Suppressor macrophage (primary cell): ENCODE measurements around the gene TRPM4.
"Not testable (repeated sequence)": the region's sequence is repeated elsewhere in the genome, so short reads cannot be mapped to it uniquely, and the experiment has no call there.

Experiments used
- DNase-seq, 4 experiments: peaks; one replicate each; pipeline ENCODE4 v3.0.0-alpha.2; 2020 to 2022

Gene TRPM4

DNA sequence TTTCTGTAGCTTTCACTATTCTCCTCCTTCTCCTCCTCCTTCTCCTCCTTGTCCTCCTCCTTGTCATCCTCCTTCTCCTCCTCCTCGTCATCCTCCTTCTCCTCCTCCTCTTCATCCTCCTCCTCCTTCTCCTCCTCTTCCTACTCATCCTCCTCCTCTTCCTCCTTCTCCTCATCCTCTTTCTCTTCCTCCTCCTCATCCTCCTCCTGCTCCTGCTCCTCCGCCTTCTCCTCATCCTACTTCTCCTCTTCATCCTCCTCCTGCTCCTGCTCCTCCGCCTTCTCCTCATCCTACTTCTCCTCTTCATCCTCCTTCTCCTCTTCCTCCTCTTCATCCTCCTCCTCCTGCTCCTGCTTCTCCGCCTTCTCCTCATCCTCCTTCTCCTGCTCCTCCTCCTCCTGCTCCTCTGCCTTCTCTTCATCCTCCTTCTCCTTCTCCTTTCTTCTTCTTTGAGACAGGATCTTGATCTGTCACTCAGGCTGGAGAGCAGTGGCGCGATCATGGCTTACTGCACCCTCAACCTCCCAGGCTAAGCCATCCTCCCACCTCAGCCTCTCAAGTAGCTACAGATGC lies 36.3 kb downstream of the TRPM4 start:
- no peak for DNase-seq

DNA sequence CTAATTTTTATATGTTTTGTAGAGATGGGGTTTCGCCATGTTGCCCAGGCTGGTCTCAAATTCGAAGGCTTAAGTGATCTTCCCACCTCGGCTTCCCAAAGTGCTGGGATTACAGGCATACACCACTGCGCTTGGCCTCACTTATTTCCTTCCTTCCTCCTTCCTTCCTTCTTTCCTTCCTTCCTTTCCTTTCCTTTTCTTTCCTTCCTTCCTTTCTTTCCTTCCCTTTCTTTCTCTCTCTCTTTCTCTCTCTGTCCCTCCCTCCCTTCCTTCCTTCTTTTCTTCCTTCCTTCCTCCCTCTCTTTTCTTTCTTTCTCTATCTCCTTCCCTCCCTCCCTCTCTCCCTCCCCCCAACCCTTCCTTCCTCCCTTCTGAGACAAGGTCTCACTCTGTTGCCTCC lies 36.8 kb downstream of the TRPM4 start:
- DNase-seq = no peak

DNA sequence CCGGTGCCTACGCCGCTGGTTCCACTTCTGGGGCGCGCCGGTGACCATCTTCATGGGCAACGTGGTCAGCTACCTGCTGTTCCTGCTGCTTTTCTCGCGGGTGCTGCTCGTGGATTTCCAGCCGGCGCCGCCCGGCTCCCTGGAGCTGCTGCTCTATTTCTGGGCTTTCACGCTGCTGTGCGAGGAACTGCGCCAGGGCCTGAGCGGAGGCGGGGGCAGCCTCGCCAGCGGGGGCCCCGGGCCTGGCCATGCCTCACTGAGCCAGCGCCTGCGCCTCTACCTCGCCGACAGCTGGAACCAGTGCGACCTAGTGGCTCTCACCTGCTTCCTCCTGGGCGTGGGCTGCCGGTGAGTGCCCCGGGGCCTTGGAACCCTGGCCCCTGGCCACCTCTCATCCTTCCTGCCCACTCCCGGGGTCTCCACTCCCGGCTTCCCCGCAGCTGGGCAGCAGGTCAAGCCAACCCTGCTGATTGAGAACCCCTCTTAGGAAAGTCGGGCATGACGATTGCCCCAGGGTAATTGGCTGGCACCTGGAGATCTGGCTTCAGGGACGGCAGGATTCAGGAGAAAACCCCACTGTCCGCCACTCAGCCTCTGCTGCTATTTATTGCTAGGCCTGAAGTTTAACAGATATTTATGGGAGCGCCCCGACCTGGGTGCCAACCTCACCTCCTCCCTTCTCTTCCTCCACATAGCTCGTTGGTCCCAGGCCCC lies 39.1 kb downstream of the TRPM4 start:
- no peak for DNase-seq

DNA sequence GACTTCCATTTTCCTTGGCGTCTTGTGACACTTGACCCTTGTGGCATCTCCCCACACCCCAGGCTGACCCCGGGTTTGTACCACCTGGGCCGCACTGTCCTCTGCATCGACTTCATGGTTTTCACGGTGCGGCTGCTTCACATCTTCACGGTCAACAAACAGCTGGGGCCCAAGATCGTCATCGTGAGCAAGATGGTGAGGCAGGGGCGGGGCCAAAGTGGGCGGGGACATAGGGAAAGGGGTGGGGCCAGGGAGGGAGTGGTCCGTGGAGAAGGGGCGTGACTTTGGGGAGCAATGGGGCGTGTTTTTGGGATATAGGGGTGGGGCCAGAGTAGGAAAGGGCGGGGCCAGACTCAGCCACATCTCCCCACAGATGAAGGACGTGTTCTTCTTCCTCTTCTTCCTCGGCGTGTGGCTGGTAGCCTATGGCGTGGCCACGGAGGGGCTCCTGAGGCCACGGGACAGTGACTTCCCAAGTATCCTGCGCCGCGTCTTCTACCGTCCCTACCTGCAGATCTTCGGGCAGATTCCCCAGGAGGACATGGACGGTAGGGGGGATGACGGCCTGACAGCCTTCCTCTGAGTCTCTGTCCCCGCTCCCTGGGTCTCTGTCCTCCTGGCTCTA lies 42.8 kb downstream of the TRPM4 start:
- peak in 2 of 4 experiments; percentile 8 to 22 for DNase-seq

DNA sequence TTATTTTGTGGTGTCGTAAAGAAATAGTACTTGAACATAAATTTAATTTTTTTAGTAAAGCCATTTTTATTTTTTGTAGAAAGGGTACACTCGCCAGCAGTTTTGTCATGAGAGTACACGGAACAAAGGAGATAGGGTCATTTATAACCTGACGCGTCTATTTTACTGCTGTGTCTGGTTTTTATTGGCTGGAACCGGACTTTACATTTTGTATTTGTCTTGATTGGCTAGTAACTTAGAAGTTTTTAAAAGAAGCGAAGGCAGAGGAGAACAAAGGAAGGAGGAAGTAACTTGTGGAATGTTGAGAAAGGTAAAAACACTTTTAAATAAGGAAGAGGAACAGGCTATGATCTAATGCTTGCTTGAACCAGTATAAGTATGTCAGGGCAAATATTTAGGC lies 43.5 kb downstream of the TRPM4 start:
- peak in 1 of 4 experiments; percentile 21 for DNase-seq

DNA sequence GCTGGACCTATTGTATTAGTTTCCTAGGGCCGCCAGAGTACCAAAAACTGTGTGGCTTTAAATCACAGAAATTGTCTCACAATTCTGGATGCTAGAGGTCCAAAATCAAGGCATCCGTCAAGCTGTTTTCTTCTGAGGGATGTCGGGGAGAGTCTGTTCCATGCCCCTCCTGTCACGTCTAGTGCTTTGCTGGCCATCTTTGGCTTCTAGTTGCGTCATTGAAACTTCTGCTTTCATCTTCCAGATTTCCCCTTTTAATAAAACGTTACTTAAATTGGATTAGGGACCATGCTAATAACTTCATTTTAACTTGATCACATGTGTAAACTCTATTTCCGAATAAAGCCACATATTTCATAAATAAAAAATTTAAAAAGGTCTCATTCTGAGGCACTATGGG lies 47.5 kb downstream of the TRPM4 start:
- DNase-seq = peak; percentile 66 to 84 (median 79)

DNA sequence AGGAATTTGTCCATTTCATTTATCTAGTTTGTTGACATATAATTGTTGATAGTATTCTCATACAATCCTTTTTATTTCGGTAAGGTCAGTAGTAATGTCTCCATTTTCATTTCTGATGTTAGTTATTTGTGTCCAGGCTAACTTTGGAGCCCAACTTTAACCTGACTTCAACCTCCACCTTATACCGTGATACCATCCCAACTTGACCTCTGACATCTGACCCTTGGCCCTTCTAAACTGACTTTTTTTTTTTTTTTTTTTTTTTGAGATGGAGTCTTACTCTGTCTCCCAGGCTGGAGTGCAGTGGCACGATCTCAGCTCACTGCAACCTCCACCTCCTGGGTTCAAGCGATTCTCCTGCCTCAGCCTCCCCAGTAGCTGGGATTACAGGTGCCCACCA lies 51.9 kb downstream of the TRPM4 start:
- not testable (repeated sequence) for DNase-seq

DNA sequence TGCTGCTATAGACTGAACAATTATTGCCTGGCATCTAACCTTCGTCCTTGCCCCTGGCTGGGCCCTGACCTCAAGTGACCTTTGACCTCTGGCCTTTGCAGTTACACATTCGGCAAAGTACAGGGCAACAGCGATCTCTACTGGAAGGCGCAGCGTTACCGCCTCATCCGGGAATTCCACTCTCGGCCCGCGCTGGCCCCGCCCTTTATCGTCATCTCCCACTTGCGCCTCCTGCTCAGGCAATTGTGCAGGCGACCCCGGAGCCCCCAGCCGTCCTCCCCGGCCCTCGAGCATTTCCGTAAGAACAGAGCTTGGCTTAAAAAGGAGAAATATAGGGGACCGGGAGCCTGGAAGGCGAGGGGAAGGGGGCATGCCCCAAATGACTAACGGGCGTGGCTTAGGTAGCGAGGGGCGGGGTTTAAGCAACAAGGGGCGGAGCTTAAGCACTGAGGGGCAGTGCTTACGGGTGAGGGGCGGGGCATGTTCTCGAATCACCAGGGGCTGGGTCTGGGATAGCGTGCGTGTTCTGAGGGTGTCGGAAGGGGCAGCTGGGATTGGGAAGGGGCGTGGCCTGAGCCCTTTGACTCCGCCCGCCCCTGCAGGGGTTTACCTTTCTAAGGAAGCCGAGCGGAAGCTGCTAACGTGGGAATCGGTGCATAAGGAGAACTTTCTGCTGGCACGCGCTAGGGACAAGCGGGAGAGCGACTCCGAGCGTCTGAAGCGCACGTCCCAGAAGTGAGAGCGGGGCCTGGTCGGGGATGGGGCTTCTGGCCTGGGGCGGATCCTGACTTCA lies 52.7 kb downstream of the TRPM4 start:
- peak; percentile 27 to 68 (median 36) for DNase-seq

DNA sequence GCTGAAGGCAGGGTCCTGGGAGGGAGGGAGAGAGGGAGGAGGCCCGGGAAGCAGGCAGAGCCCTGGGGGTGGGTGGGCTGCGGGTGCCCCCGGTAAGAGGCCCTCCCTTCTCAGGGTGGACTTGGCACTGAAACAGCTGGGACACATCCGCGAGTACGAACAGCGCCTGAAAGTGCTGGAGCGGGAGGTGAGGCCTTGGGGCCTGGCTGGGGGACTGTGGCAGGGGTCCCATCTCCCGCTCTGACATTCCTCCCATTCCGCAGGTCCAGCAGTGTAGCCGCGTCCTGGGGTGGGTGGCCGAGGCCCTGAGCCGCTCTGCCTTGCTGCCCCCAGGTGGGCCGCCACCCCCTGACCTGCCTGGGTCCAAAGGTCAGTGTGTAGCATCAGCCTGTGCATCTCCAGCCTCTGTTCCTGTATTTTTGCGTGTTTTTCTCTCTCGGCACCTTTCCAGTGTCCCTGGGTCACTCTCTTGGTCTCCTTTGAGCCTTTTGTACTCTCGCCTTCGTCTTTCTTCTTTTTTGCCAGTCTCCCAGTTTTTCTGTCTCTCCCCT lies 53.4 kb downstream of the TRPM4 start:
- DNase-seq = no peak

DNA sequence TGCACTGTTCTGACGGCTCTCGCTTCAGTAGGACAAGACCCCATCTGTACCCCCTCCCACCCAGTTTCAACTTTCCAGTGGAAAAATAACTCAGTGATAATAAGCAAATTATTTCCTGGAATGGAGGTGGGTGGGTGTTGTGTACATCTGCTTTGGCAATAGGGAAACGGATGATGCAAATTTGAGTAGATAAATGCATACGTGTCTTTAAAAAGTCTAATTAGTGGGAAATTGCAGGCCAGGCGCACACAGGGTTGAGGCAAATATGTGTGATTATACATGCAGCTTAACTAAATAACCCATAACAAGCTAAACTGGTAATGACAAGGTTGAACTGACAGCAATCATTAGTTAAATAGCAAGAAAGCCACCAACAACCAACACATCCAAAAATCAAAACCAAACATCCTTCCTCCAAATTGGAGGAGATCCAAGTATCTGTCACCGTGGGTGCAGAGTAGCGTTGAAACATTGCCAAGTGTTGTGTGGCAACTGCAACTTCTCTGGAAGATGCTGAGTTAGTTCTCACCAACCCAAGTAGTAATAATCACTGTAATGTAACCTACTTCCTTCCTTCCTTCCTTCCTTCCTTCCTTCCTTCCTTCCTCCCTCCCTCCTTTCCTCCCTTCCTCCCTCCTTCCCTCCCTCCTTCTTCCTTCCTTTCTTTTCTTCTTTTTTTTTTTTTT lies 54.6 kb downstream of the TRPM4 start:
- peak; percentile 28 to 70 (median 61) for DNase-seq

DNA sequence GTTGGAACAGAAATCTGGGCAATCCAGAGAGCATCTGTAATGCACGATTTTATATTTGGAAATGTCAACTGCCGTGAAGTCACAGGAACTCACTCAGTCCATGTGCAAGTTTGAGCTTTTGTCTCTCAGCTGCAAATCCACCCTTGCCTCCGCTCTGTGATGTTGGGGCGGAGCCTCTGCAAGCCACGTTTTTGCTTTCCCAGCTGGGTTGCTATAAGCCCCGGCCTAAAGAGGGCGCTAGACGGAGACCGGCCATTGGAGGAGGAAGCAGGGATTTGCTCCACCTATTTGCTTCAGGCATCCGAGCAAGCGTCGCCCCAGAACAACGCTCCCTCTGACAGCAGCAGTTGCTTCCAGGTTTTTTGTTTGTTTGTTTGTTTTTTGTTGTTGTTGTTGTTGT lies 56.2 kb downstream of the TRPM4 start:
- DNase-seq = peak in 1 of 4 experiments; percentile 17

DNA sequence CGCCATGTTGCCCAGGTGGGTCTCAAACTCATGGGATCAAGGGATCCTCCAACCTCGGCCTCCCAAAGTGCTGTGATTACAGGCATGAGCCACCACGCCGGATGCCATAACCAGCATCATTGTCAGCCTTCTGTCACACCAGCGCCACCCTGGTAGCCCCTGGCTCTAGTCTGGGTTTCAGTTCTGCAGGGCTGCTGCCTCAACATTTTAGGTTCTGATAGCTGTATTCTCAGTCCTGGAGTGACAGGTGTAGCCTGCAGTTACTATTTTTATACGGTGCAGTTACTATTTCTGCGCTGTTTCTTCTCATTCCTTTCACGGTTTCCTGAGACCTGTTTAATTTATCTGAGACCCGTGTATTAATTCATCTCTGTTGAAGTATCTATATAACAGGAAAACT lies 57.1 kb downstream of the TRPM4 start:
- no peak for DNase-seq

DNA sequence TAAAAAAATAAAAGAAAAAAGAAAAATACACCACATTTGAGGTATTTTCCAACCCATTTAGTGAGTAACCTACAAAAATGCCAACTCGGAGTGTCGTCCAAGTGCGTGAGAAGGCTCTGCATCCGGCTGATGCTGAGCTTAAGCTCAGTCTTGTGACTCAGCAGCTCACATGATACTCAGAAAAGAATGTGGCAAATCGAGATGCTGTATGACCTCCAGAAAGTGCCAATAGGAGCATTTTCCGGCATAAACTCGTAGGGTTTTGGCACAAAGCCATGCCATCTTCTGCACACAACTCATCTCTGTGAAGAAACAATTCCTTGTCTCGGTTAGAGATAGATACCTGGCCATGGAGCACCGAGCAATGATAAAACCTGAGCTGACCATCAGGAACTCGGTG lies 58.5 kb downstream of the TRPM4 start:
- peak in 1 of 4 experiments; percentile 11 for DNase-seq

DNA sequence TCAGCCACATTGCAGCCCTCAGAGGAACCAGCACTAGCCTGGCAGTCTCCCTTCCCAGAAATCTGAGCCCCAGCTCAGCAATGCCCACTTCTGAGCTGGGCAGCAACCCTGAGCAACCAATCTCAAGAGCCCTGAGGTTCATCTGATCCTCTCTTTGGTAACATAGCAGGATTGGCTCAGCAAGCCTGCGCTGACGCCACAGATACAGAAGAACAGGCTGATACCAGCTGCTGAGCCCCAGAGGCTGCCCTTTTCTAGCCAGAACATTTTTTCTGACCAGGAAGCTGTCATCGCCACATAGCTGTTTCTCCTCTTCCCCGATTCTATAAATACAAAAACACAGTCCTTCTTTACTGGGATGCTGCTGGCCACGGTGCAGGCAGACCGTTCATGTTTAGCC lies 59.8 kb downstream of the TRPM4 start:
- DNase-seq = no peak

DNA sequence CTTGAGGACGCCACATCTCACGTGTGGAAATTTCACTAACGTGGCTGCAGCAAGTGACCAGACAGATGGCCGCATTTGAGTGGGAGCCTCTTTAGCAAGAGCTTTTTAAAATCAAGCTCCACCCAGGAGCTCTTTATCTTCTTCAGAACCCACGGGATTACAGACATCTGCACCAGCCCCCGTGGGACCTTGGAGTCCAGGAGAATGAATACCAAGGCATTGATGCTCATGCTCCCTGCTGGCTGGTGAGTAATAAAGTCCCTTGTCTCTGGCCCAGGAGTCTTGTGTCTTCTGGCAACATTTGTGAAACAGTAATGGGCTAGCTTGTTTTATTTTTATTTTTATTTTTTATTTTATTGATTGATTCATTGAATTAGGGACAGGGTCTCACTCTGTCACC lies 64.4 kb downstream of the TRPM4 start:
- no peak for DNase-seq

DNA sequence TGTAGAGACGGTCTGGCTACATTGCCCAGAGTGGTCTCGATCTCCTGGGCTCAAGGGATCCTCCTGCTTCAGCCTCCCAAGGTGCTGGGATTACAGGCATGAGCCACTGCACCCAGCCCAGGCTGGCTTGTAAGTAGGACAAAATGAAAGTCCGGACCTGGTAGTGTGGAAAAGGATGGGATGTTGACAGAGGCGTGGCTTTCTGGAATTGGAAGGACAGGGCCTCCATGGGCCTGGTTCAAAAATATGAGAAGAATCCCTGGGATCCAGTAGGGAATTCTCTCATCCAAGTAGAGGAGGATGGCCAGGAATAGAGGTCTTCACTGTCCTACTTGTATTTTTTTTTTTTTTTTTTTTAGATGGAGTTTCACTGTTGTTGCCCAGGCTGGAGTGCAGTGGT lies 64.9 kb downstream of the TRPM4 start:
- no peak for DNase-seq

DNA sequence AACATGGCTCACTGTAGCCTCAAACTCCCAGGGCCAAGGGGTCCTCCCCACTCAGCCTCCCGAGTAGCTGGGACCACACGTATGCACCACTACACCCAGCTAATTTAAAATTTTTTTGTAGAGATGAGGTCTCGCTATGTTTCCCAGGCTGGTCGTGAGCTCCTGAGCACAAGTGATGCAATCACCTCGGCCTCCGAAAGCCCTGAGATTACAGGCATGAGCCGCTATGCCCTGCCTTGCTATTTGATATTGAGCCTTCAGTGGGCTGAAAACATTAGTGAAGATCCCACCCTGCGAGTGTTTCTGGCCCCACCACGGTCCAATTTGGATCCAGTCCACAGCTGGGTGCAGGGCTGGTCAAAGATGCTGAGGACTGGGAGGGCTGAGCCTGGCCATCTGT lies 65.9 kb downstream of the TRPM4 start:
- no peak for DNase-seq

DNA sequence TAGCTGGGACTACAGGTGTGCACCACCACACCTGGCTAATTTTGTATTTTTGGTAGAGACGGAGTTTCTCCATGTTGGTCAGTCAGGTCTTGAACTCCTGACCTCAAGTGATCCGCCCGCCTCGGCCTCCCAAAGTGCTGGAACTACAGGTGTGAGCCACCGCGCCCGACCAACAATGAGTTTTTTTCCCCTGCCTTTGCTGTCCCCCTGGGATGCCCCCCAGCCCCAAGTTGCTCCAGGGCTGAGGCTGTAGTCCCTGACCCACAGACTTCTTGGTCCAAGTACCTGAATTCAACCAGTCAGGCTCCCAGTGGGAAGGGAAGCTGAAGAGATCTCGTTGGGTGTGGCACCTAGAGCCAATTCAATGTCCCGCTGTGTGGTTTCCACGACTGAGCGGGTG lies 66.8 kb downstream of the TRPM4 start:
- DNase-seq = not testable (repeated sequence)

DNA sequence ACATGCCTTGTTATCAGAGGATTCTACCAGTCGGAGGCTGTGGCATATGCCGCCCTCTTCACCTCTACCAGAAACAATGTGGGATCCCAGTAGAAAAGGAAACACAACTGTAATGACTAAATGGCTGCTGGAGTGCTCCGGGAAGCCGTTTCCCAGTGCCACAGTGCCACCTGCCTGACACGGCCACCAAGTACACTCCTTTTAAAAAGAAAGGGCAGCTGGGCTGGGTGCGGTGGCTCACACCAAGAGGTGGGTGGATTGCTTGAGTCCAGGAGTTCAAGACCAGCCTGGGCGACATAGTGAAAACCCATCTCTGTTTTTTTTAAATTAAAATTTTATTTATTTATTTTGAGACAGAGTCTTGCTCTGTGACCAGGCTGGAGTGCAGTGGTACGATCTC lies 67.3 kb downstream of the TRPM4 start:
- DNase-seq = peak; percentile 56 to 78 (median 67)

DNA sequence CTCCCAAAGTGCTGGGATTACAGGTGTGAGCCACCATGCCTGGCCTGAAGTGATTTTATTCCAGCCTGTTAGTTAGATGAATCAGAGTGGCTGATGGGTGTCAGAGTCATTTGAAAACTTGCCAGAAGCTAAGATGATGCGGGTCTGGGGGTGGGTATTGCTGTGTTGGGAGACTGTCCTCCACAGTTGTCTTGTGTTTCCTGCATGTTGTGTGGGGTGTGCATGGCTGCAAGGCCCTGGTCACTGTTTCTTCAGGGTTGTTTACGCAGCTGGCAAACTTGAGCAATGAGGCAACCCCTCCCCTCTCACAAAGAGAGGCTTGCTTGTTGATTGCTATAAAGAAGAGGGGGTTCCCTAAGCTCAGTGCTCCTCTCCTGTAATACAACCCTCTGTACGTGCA lies 71.8 kb downstream of the TRPM4 start:
- no peak for DNase-seq

DNA sequence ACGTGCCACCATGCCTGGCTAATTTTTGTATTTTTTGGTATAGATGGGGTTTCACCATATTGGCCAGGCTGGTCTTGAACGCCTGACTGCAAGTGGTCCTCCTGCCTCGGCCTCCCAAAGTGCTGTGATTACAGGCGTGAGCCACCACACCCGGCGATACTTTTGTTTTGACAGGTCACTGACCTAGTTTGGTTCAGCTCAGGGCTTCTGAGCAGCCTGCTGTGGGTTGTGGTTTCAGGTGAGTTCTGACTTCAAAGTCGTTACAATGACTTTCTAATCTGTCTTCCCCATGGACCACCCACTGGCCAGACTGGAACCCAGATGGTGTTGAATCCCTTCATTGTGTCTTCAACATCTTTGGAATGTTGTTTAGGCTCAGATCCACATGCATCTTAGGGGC lies 73.8 kb downstream of the TRPM4 start:
- DNase-seq = no peak

DNA sequence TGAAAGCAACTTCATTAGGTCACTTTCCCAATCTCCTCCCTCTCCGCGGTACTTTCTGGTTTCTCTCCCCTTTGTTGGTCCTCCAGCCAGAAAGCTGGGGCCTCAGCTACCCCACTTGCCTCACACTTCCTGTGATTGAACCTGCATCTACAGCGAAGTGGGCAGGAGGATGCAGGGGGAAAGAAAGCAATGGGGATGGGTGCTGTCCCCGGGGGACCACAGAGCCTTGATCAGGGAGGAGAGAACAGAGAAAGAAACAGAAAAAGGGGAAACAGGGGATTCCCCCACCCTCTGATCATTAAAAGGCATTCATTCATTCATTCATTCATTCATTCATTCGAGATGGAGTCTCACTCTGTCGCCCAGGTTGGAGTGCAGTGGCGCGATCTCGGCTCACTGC lies 74.2 kb downstream of the TRPM4 start:
- DNase-seq = no peak
